Body of pancreas (tissue), 4 donors: ENCODE measurements around the gene SLC1A2.

Source experiments
- CTCF ChIP-seq, 7 experiments: fragments of 450-650 bp in 4 of 7; fragments of 200-600 bp in 3 of 7; sonication (generic) in 3 of 7; IDR thresholded peaks; one replicate each; pipeline ENCODE4 v1.5.1; 2016 to 2019; ENCODE audit warnings: antibody characterized with exemption in 7 of 7
- POLR2A ChIP-seq, 3 donors: fragments of 450-650 bp; IDR thresholded peaks; one replicate each; pipeline ENCODE4 v1.6.1; 2016; ENCODE audit warnings: antibody characterized with exemption in 3 of 3, mild to moderate bottlenecking in 2 of 3

GRCh38 chr11:35327829-35328228 is 91.5 kb downstream of the SLC1A2 start:
- TF ChIP-seq CTCF (IDR thresholded peaks at IDR 0.05): no peak
- no peak for TF ChIP-seq POLR2A (IDR thresholded peaks at IDR 0.05)
